ENCODE results near the gene SOX8.

GRCh38 chr16:975291-975690 lies 6.3 kb upstream of the SOX8 start:
- no peak for TF ChIP-seq EZH2 (optimal IDR thresholded peaks at IDR 0.05; ENCODE audit: low read depth, low read length)
- TF ChIP-seq, protein P1, sequence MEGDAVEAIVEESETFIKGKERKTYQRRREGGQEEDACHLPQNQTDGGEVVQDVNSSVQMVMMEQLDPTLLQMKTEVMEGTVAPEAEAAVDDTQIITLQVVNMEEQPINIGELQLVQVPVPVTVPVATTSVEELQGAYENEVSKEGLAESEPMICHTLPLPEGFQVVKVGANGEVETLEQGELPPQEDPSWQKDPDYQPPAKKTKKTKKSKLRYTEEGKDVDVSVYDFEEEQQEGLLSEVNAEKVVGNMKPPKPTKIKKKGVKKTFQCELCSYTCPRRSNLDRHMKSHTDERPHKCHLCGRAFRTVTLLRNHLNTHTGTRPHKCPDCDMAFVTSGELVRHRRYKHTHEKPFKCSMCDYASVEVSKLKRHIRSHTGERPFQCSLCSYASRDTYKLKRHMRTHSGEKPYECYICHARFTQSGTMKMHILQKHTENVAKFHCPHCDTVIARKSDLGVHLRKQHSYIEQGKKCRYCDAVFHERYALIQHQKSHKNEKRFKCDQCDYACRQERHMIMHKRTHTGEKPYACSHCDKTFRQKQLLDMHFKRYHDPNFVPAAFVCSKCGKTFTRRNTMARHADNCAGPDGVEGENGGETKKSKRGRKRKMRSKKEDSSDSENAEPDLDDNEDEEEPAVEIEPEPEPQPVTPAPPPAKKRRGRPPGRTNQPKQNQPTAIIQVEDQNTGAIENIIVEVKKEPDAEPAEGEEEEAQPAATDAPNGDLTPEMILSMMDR (IDR thresholded peaks at IDR 0.05; ENCODE audit: low read length): no peak
